ENCODE measurements around the gene MS4A14.

DNA sequence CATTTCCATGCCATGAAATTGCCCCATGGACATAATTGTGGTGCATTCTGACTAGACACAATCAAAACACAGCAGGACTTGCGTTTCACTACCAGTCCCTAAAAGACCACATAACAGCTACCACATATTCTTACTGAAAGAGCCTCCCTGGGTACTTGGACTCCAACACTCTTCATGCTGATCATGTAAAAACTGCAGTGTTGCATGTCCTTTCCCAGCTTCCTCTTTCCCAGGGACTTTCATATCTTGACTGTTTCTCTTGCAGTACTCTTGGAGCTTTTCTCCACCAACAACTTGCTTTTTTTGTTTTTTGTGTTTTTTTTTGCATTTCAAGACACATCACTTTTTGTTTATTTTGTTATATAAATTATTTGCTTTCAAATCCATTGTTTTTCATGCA lies 46.3 kb upstream of the MS4A14 start:
- TF ChIP-seq, protein P1, sequence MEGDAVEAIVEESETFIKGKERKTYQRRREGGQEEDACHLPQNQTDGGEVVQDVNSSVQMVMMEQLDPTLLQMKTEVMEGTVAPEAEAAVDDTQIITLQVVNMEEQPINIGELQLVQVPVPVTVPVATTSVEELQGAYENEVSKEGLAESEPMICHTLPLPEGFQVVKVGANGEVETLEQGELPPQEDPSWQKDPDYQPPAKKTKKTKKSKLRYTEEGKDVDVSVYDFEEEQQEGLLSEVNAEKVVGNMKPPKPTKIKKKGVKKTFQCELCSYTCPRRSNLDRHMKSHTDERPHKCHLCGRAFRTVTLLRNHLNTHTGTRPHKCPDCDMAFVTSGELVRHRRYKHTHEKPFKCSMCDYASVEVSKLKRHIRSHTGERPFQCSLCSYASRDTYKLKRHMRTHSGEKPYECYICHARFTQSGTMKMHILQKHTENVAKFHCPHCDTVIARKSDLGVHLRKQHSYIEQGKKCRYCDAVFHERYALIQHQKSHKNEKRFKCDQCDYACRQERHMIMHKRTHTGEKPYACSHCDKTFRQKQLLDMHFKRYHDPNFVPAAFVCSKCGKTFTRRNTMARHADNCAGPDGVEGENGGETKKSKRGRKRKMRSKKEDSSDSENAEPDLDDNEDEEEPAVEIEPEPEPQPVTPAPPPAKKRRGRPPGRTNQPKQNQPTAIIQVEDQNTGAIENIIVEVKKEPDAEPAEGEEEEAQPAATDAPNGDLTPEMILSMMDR (IDR thresholded peaks at IDR 0.05) = no peak
- no peak for TF ChIP-seq POLR2A (IDR thresholded peaks at IDR 0.05)

Measured in prostate gland (tissue), 2 donors.